Mucosa of rectum (tissue), 2 donors: ENCODE results near the gene CYP2U1.
"Not testable (repeated sequence)": the region's sequence is repeated elsewhere in the genome, so short reads cannot be mapped to it uniquely, and the experiment has no call there.

Experiments
- H3K27ac ChIP-seq, 2 donors: one replicate each; pipeline ENCODE4 v1.7.0; 2013; ENCODE audit warnings: inconsistent platforms in 2 of 2, low read depth in 2 of 2, low read length in 2 of 2
- H3K27me3 ChIP-seq, 2 donors: one replicate each; pipeline ENCODE4 v1.7.0; 2013; ENCODE audit warnings: low read length in 2 of 2; ENCODE audit not compliant: control insufficient read depth in 2 of 2, insufficient read depth in 2 of 2
- H3K36me3 ChIP-seq, 2 donors: one replicate each; pipeline ENCODE4 v1.7.0; 2013; ENCODE audit warnings: low read length in 2 of 2; ENCODE audit not compliant: control insufficient read depth in 2 of 2, insufficient read depth in 2 of 2
- H3K4me1 ChIP-seq, 2 donors: one replicate each; pipeline ENCODE4 v1.7.0; 2013; ENCODE audit warnings: low read length in 2 of 2, mild to moderate bottlenecking in 1 of 2; ENCODE audit not compliant: control insufficient read depth in 2 of 2, insufficient read depth in 2 of 2
- H3K4me3 ChIP-seq, 2 donors: one replicate each; pipeline ENCODE4 v1.7.0; 2013; ENCODE audit warnings: low read length in 2 of 2
- H3K9ac ChIP-seq, 2 donors: one replicate each; pipeline ENCODE4 v1.7.0; 2013; ENCODE audit warnings: low read length in 2 of 2, low read depth in 1 of 2, mild to moderate bottlenecking in 1 of 2
- H3K9me3 ChIP-seq, 2 donors: one replicate each; pipeline ENCODE4 v1.7.0; 2013; ENCODE audit warnings: low read length in 2 of 2; ENCODE audit not compliant: control insufficient read depth in 2 of 2
- donor health status: healthy.
- donor health status: Normal muscosa, but diverticular disease.

Gene CYP2U1

GRCh38 chr4:107916623-107917022, 14.7 kb upstream of the CYP2U1 start:
- Histone ChIP-seq H3K9ac (no peak overlapping the region), H3K36me3 (peaks cover 0 to 2% of the 10 kb centered on the region in 2 donors), H3K9me3 (no peaks in the 10 kb centered on the region), H3K27ac (no peak overlapping the region), H3K4me3 (no peak overlapping the region), H3K4me1 (no peaks in the 10 kb centered on the region), H3K27me3 (no peaks in the 10 kb centered on the region)

- H3K27ac ChIP-seq: no peak overlapping the region
Observed at GRCh38 chr4:107917500-107917899, 13.8 kb upstream of the CYP2U1 start.

GRCh38 chr4:107922486-107923473, 8.6 kb upstream of the CYP2U1 start:
- no peak overlapping the region for H3K27ac ChIP-seq
- no peaks in the 10 kb centered on the region for H3K4me1 ChIP-seq
- no peak overlapping the region for H3K9ac ChIP-seq

More at GRCh38 chr4:107917500-107917899, 13.8 kb upstream of the CYP2U1 start:
- Histone ChIP-seq H3K9me3 (no peaks in the 10 kb centered on the region), H3K4me3 (no peak overlapping the region), H3K27me3 (no peaks in the 10 kb centered on the region), H3K4me1 (no peaks in the 10 kb centered on the region), H3K36me3 (peaks cover 0 to 2% of the 10 kb centered on the region in 2 donors), H3K9ac (no peak overlapping the region)

GRCh38 chr4:107925713-107926112, 5.6 kb upstream of the CYP2U1 start:
- not testable (repeated sequence) for H3K9me3 ChIP-seq, H3K27me3 ChIP-seq, H3K4me1 ChIP-seq, H3K27ac ChIP-seq, H3K4me3 ChIP-seq, H3K9ac ChIP-seq, H3K36me3 ChIP-seq

More at GRCh38 chr4:107922486-107923473, 8.6 kb upstream of the CYP2U1 start:
- Histone ChIP-seq H3K36me3 (no peaks in the 10 kb centered on the region), H3K4me3 (no peak overlapping the region), H3K27me3 (no peaks in the 10 kb centered on the region), H3K9me3 (no peaks in the 10 kb centered on the region)

GRCh38 chr4:107926875-107927274, 4.5 kb upstream of the CYP2U1 start:
- H3K27me3 ChIP-seq, H3K4me1 ChIP-seq, H3K27ac ChIP-seq, H3K36me3 ChIP-seq, H3K9me3 ChIP-seq, H3K9ac ChIP-seq, H3K4me3 ChIP-seq: not testable (repeated sequence)

GRCh38 chr4:107931775-107932321, 499 bp downstream of the CYP2U1 start:
- Histone ChIP-seq H3K27ac (peak overlapping the region in 1 of 2 donors; percentile 77), H3K9ac (peak overlapping the region; percentile 65 to 69), H3K4me1 (peaks cover 7 to 12% of the 10 kb centered on the region in 2 donors), H3K4me3 (peak overlapping the region; percentile 65 to 94), H3K36me3 (no peaks in the 10 kb centered on the region), H3K27me3 (no peaks in the 10 kb centered on the region), H3K9me3 (no peaks in the 10 kb centered on the region)

GRCh38 chr4:107935246-107935645, 3.9 kb downstream of the CYP2U1 start:
- Histone ChIP-seq H3K4me1 (peaks cover 7 to 12% of the 10 kb centered on the region in 2 donors), H3K36me3 (no peaks in the 10 kb centered on the region), H3K4me3 (no peak overlapping the region), H3K27ac (no peak overlapping the region), H3K9me3 (no peaks in the 10 kb centered on the region), H3K9ac (no peak overlapping the region), H3K27me3 (no peaks in the 10 kb centered on the region)

- Histone ChIP-seq H3K4me1 (peaks cover under 1 to 3% of the 10 kb centered on the region in 2 donors), H3K36me3 (no peaks in the 10 kb centered on the region), H3K9me3 (no peaks in the 10 kb centered on the region), H3K27me3 (no peaks in the 10 kb centered on the region), H3K9ac (no peak overlapping the region), H3K27ac (no peak overlapping the region), H3K4me3 (no peak overlapping the region)
Observed at GRCh38 chr4:107937040-107937439, 5.7 kb downstream of the CYP2U1 start.

GRCh38 chr4:107939307-107939706, 8.0 kb downstream of the CYP2U1 start:
- Histone ChIP-seq H3K9me3 (no peaks in the 10 kb centered on the region), H3K4me1 (no peaks in the 10 kb centered on the region), H3K4me3 (no peak overlapping the region), H3K27ac (no peak overlapping the region), H3K9ac (no peak overlapping the region), H3K36me3 (no peaks in the 10 kb centered on the region), H3K27me3 (no peaks in the 10 kb centered on the region)

- Histone ChIP-seq H3K4me3 (no peak overlapping the region), H3K4me1 (no peaks in the 10 kb centered on the region), H3K9ac (no peak overlapping the region), H3K27ac (no peak overlapping the region), H3K27me3 (no peaks in the 10 kb centered on the region), H3K9me3 (no peaks in the 10 kb centered on the region), H3K36me3 (peaks cover 0 to 2% of the 10 kb centered on the region in 2 donors)
Observed at GRCh38 chr4:107945809-107946208, 14.5 kb downstream of the CYP2U1 start.
